Memory B cell (primary cell): ENCODE measurements around the gene GLO1.
A peak's percentile ranks its signal among the peaks of the same experiment; 100 is the strongest.

Experiments used
- ATAC-seq: fragments of 150-1000 bp; cut with Tn5 transposase; 2 replicates; pipeline ENCODE4 v1.10.0; 2021; ENCODE audit warnings: low read depth, mild to moderate bottlenecking, moderate library complexity
- DNase-seq, 2 donors: peaks; one replicate each; pipeline ENCODE4 v3.0.0; 2022; ENCODE audit warnings: low spot score in 2 of 2
- H3K27ac Mint-ChIP-seq: one replicate; pipeline ENCODE4 v1.8.0; 2022; ENCODE audit warnings: mild to moderate bottlenecking, moderate library complexity, mixed read lengths
- H3K27me3 Mint-ChIP-seq: one replicate; pipeline ENCODE4 v1.8.0; 2022; ENCODE audit warnings: mixed read lengths
- H3K36me3 Mint-ChIP-seq: one replicate; pipeline ENCODE4 v1.8.0; 2022; ENCODE audit warnings: mild to moderate bottlenecking, mixed read lengths
- H3K4me1 Mint-ChIP-seq: one replicate; pipeline ENCODE4 v1.8.0; 2022; ENCODE audit warnings: mixed read lengths
- H3K4me3 Mint-ChIP-seq: one replicate; pipeline ENCODE4 v1.8.0; 2022; ENCODE audit warnings: mild to moderate bottlenecking, moderate library complexity, mixed read lengths
- H3K9me3 Mint-ChIP-seq: one replicate; pipeline ENCODE4 v1.8.0; 2022; ENCODE audit warnings: mixed read lengths

GLO1 gene

DNA sequence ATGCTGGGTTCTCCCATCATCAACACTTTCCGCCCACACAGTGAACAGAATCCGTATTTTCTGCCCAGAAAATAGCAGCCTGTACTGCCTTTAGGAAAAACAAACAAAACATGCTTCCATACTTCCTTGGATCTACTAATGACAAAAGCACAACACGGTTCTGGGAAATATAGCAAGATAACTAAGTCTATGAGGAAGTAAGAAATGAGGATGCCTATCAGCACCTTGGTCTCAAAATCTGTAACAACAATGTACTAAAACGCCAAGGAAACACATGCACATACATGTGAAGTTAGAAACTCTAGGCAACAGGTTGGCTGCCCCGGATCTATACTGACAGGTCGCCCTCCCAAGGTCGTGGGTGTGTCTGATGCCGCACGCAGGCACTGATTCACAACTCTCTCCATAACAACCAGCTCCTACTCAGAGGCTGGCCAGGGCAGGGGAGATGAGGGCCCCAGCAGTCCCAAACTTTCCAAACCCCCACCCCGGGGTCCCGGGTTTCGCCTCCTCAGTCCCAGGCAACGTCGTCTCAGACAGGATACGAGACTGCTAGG, 63.9 kb downstream of the GLO1 start:
- Mint-ChIP-seq H3K9me3 (no peaks in the 10 kb centered on the region), H3K27ac (peak overlapping the region; percentile 96), H3K36me3 (peaks cover 2% of the 10 kb centered on the region), H3K27me3 (no peaks in the 10 kb centered on the region), H3K4me1 (peaks cover 35% of the 10 kb centered on the region), H3K4me3 (peak overlapping the region; percentile 89)
- peak; percentile 47 for ATAC-seq
- peak in 1 of 2 donors; percentile 56 for DNase-seq

DNA sequence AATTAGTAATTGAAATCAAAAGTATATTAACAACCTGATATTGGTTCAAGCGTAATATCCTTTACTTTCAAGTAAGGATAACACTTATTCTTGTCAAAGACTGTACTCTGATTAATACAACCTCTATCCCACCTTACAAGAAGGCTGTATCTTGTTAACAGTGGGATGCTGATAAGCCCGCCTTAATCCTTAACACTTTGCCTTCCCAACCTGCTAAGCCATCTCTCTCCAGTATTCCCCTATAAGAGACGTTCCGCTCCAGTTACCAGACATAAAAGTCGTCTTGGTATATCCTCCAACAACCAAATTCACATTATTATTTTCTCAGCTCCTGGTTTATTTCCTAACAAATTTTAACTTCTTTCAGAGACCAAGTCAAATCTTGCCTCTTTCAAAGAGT, 65.2 kb downstream of the GLO1 start:
- Mint-ChIP-seq H3K4me3 (no peak overlapping the region), H3K27ac (peak overlapping the region; percentile 96), H3K36me3 (no peaks in the 10 kb centered on the region), H3K4me1 (peaks cover 36% of the 10 kb centered on the region), H3K9me3 (no peaks in the 10 kb centered on the region), H3K27me3 (no peaks in the 10 kb centered on the region)
- DNase-seq (no peak), ATAC-seq (no peak)

DNA sequence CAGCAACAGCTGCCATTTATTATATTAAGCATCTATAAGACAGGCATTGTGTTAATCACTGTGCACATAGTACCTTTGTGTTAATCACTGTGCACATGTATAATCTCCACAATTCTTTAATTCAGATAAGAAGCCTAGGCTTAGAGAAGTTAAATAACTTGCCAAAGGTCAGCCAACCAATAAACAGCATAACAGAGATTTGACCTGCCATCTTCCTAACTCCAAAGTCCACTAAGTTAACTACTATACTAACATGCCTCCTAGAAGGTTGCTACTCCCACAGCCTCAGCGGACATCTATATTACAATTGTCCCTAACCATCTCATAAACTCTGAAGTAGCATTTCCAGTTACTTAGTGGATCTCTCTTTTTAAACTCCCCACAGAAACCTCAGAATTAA, 66.9 kb downstream of the GLO1 start:
- Mint-ChIP-seq H3K4me1 (peaks cover 31% of the 10 kb centered on the region), H3K27ac (peak overlapping the region; percentile 42)
- ATAC-seq: no peak

DNA sequence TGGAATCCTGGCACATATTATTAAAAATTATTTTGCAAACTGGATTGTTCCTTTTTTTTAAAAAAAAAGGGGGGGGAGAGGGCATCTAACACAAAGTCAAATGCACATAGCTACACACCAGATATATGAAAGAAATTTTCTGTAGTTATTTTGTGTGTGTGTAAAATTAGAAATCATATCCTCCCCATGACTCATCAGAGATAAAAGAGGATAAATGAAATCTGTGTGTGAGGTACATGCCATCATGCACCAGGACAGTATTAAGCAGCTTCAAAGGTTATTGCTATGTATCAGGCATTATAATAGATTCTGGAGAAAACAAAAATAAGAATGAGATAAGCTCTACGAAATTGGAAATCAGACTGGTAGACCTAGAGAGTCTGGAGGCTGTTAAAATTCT, 68.4 kb downstream of the GLO1 start:
- H3K27ac Mint-ChIP-seq: peak overlapping the region; percentile 4
- H3K27me3 Mint-ChIP-seq: no peaks in the 10 kb centered on the region
- no peak for ATAC-seq
- H3K4me1 Mint-ChIP-seq: peaks cover 27% of the 10 kb centered on the region
- H3K9me3 Mint-ChIP-seq: no peaks in the 10 kb centered on the region
- no peak for DNase-seq
- peaks cover 4% of the 10 kb centered on the region for H3K36me3 Mint-ChIP-seq
- no peak overlapping the region for H3K4me3 Mint-ChIP-seq

More for the DNA sequence above, 66.9 kb downstream of the GLO1 start:
- Mint-ChIP-seq H3K27me3 (no peaks in the 10 kb centered on the region), H3K9me3 (no peaks in the 10 kb centered on the region), H3K4me3 (no peak overlapping the region), H3K36me3 (peaks cover 4% of the 10 kb centered on the region)
- DNase-seq: no peak

DNA sequence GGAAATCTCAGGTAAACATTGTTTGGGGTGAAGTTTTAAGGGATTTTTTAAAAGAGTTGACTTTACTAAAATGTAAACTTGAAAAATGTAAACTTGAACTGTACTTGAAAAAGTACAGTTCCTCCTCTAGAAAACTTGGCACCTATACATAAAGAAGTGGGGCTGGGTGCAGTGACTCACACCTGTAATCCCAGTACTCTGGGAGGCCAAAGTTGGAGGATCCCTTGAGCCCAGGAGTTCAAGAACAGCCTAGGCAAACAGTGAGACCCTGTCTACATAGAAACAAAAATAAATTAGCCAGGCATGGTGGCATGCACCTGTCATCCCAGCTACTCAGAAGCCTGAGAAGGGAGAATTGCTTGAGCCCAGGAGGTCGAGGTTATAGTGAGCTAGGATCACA, 70.5 kb downstream of the GLO1 start:
- ATAC-seq (no peak), DNase-seq (no peak)
- no peak overlapping the region for H3K27ac Mint-ChIP-seq
- peaks cover 21% of the 10 kb centered on the region for H3K4me1 Mint-ChIP-seq
- H3K4me3 Mint-ChIP-seq: no peak overlapping the region
- H3K36me3 Mint-ChIP-seq: peaks cover 4% of the 10 kb centered on the region
- no peaks in the 10 kb centered on the region for H3K9me3 Mint-ChIP-seq
- H3K27me3 Mint-ChIP-seq: no peaks in the 10 kb centered on the region

DNA sequence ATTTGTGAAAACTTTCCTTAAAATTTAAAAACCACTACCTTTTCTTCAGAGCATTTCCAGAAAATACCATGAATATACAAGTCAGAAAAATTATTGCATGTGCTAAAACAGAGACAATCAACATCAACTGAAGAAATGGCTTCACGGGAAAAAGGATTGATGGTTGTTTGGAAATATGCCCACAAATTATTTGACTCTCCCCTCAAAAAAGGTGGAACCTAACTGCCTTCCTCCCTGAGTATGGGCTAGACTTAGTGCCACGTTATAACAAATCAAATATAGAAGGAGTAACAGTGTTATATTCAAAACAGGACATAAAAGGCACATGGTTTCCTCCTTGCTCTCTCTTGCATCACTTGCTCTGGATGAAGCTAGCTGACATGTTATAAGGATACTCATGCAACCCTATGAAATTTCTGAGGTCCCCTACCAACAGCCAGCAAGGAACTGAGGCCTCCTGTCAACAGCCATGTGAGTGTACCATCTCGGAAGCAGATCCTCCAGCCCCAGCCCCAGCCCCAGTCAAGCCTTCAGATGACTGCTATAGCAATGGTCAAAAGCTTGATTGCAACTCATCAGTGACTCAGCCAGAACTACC, 71.7 kb downstream of the GLO1 start:
- no peak overlapping the region for H3K4me3 Mint-ChIP-seq
- H3K36me3 Mint-ChIP-seq: peaks cover 4% of the 10 kb centered on the region
- H3K27ac Mint-ChIP-seq: no peak overlapping the region
- no peak for ATAC-seq
- H3K9me3 Mint-ChIP-seq: no peaks in the 10 kb centered on the region
- H3K4me1 Mint-ChIP-seq: peaks cover 13% of the 10 kb centered on the region
- no peaks in the 10 kb centered on the region for H3K27me3 Mint-ChIP-seq
- DNase-seq: no peak
